Femur (tissue), 1 donor: ENCODE measurements around the gene ITGA6.

Experiments
- DNase-seq: peaks from one replicate; pipeline ENCODE4 v3.0.0-alpha.2; 2017

The ITGA6 gene

DNA sequence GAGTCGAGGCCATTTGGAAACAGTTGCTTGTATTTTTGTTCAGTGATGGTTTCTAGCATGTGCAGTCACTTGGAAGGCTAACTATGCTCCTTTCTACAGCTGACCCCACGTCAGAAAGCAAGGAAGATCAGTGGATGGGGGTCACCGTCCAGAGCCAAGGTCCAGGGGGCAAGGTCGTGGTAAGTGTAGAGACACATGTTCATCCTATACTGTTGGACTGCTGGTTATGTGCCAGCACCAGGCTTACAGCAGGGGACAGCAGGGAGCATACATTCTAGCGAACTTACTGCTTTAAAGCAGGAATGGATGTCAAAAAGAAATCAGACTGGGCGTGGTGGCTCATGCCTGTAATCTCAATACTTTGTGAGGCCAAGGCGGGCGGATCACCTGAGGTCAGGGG, 40.0 kb downstream of the ITGA6 start:
- no peak for DNase-seq

GRCh38 chr2:172470958-172471922, 43.9 kb downstream of the ITGA6 start:
- no peak for DNase-seq

DNA sequence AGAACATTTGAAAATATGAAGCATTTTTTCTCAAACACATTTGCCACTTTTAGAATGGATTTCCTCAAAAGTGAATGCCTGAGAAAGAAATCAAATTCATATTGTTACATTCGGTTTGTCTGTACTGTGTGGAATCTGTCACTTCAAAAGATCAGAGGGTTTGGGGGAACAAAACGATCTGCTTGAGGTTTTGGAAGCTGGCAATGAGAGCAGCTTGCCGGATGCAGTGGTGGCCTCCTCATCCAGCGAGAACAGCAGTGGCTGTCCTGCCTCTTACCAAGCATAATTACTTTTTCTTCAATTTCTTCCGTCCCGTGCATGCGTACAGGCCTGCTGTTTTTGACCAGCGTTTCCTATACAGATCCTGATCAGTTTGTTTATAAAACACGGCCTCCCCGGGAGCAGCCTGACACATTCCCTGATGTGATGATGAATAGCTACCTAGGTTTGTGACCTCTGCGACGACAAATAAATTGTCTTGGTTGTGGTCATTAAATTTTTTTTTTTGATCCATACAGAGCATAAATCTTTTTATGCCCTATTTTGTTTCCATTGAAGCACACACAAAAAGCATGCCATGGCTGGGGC, 45.2 kb downstream of the ITGA6 start:
- DNase-seq: no peak

- DNase-seq: no peak
Measured at GRCh38 chr2:172473167-172473566, 45.8 kb downstream of the ITGA6 start.

GRCh38 chr2:172478353-172478752, 51.0 kb downstream of the ITGA6 start:
- no peak for DNase-seq

- no peak for DNase-seq
Measured at GRCh38 chr2:172480301-172481218, 53.2 kb downstream of the ITGA6 start.

- no peak for DNase-seq
Measured at GRCh38 chr2:172481507-172482262, 54.3 kb downstream of the ITGA6 start.

DNA sequence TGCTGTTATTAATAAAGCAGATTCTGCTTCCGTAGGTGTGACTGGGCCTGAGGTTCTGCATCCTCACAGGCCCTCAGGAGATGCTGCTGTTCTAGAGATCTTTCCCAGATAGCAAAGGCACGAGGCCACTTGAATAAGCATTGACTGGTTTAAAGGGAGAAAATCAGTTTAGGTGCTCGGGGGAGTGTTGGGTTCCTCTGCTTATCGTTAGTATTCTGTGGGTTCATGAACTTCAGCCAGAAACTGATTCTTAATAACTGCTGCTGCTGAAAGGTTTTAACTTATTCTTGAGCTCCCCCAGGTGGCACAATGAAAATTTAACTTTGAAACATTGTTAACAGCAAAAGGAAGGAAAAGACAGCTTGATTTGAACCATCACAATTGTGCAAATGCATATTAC, 56.9 kb downstream of the ITGA6 start:
- no peak for DNase-seq

DNA sequence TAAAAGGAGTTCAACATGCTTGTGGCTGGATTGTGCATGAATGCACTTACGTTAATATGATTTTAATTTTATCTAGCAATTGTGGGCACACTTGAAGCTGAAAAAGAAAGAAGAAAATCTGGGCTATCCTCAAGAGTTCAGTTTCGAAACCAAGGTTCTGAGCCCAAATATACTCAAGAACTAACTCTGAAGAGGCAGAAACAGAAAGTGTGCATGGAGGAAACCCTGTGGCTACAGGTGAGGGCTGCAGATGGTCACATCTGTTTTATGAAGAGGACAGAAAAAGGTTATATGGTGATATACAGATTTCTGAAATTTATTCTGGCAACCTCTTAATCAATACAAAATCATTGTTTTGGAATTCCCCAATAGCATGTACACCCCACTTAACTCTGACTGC, 57.3 kb downstream of the ITGA6 start:
- no peak for DNase-seq

- no peak for DNase-seq
Measured at GRCh38 chr2:172488556-172488955, 61.2 kb downstream of the ITGA6 start.

GRCh38 chr2:172489681-172490080, 62.3 kb downstream of the ITGA6 start:
- no peak for DNase-seq

GRCh38 chr2:172496160-172496608, 68.8 kb downstream of the ITGA6 start:
- DNase-seq: no peak

DNA sequence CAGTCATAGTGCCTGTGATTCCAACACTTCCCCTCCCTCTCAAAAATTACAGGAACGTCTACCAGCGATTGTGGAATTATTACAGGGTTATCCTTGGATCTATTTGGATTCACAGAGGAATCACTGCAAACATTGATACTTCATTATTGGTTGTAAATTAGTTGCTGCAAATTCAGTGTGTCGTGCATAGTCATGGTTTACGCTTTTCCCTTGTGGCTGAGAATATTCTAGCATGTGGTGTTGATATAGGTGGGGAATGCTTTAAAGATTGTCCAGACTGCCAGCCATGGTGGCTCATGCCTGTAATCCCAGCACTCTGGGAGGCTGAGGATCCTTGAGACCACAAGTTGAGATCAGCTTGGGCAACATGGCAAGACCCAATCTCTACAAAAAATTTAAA, 79.8 kb downstream of the ITGA6 start:
- no peak for DNase-seq

GRCh38 chr2:172510088-172510487, 82.7 kb downstream of the ITGA6 start:
- DNase-seq: no peak

- DNase-seq: no peak
Measured at GRCh38 chr2:172510548-172510947, 83.2 kb downstream of the ITGA6 start.

DNA sequence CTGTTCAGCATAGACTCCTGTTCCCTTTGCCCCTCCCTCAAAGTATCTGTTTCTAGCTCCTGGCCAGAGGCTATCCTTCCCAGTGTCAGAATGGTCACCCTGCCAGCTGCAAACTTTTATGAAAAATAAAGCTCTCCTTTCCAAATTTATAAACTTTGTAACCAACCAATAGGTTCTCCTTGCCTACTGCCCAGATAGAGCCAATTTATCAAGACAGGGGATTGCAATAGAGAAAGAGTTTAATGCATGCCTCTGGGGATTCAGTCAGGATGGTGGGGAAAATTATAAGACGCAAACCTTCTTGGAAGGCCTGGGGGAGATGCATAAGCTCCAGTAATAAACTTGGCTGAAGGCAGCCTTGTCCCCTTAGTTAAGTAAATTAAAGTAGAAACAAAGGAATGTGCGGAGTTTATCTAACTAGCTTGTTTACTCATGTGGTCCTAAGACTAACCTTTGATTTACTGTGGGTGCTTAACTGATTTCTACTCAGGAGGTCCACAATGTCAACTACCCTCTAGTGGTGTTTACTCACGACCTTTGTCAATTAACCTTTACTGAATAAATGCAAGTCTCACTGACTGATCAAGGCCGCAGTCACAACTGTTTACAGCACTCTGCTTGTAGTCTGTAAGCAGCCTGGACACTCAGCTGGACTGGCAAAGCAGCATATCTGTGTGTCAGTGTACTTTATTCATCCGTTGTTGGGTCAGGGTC, 85.6 kb downstream of the ITGA6 start:
- DNase-seq: no peak

DNA sequence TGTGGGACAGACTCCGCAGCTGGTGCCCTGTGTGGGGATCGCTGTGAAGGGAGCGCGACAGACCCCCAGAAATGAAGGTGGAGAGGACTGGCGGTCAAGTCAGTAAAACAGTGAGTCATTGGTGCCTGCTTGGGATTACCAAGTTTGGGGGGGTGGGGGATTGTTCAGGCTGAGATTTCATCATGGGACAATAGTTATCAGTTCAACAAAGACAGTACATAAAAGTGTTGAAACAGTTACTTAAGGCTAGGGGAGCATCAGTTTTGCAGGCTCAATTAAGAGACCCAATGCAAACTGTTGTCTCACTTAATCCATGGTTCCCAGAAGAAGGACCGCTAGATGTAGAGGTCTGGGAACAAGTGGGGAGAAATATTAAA, 86.1 kb downstream of the ITGA6 start:
- no peak for DNase-seq

DNA sequence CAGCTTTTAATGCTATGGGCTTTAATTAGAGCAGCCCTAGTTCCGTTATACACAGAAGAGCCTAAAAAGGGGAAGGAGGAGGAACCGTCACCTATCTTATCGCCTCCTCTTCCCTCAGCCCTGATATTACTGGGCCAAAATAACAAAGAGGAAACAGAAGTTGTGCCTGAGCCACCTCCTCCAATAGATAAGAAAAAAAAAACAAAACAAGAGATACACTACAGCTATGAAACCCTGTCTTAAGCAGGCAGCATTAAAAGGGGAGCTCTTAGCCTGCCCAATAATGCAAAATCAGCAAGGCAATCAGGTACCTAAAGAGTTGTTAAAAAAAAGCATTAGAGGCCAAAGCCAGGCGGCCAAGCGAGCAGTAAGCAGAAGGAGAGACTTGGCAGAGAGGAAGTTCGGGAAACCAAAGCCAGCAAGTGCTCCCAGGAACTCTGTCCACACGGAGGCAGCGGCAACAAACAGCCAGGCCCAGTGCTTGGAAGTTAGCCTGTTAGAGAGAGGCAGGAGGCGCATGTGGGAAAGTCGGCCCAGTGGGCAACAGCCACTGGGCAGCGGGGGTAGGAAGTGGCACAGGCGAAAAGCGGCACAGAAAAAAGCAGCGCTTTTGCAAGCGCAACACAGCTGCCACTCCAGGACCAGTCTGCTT, 86.7 kb downstream of the ITGA6 start:
- no peak for DNase-seq

GRCh38 chr2:172516299-172516698, 88.9 kb downstream of the ITGA6 start:
- DNase-seq: no peak

- no peak for DNase-seq
Measured at GRCh38 chr2:172518995-172519394, 91.6 kb downstream of the ITGA6 start.

GRCh38 chr2:172525601-172526000, 98.2 kb downstream of the ITGA6 start:
- no peak for DNase-seq
